ENCODE data around the gene RFC5. TPM values are rescaled to one million over a fixed set of nuclear protein-coding genes. Genes with fewer than 3 reads are reported as not detected.

The RFC5 gene
- total and polyA plus RNA-seq, 2 of the 8 experiments (the other 6 are each of a cell fraction or from before 2014, with no cell fraction given) = 34.4 to 40.6 TPM

GRCh38 chr12:118033902-118034301 lies 17.4 kb downstream of the RFC5 start:
- no peak overlapping the region for H3K14ac ChIP-seq (ENCODE audit: insufficient read length)
- H3K23me2 ChIP-seq (ENCODE audit: low read depth, low read length) = no peaks in the 10 kb centered on the region
- WGBS, 2 experiments (ENCODE audit: extremely low coverage in 1 of 2, insufficient coverage in 1 of 2, insufficient read length in 1 of 2, insufficient replicate concordance in 2 of 2, low coverage in 1 of 2, low lambda C conversion rate in 2 of 2, missing lambda C conversion rate in 1 of 2) = 88% methylated on average over 5 of the region's 5 CpGs; no CpG with 5 or more reads in 1 of the 2 experiments
- POLR2A ChIA-PET (ENCODE audit: partially characterized antibody) = interaction anchor here (1.2 to 12.8 kb wide), 4 partner anchors 14 to 161 kb away, joined by 3 to 113 read pairs (median 24); partner anchors contain the start of gene RFC5
- FAIRE-seq = no peak
- H2AFZ ChIP-seq (ENCODE audit: low read length) = no peak overlapping the region
- no peak overlapping the region for H3K18ac ChIP-seq (ENCODE audit: extremely low read depth, low read length)
- H2BK15ac ChIP-seq (ENCODE audit: low read length) = no peak overlapping the region
- H4K5ac ChIP-seq (ENCODE audit: insufficient read length, low read depth, low read length) = no peak overlapping the region
- H2BK20ac ChIP-seq (ENCODE audit: low read length) = no peak overlapping the region
- no peak overlapping the region for H3K4me3 ChIP-seq (ENCODE audit: extremely low read depth in 1 of 4, insufficient read depth in 2 of 4, low read depth in 3 of 4, low read length in 4 of 4)
- no peaks in the 10 kb centered on the region for H3K79me2 ChIP-seq (ENCODE audit: control insufficient read depth in 1 of 2, insufficient read depth in 2 of 2, low read length in 2 of 2)
- DNase-seq (ENCODE audit: low read depth in 1 of 2, low spot score in 2 of 2) = no peak
- CTCF ChIA-PET (ENCODE audit: partially characterized antibody) = interaction anchor here (0.6 to 4.3 kb wide), 16 partner anchors 10 to 1534 kb away, joined by 3 to 22 read pairs (median 4); no protein-coding TSS in a partner anchor
- peaks cover 32 to 83% (median 60%) of the 10 kb centered on the region in 4 experiments for H3K36me3 ChIP-seq (ENCODE audit: control insufficient read depth in 2 of 4, insufficient read depth in 4 of 4, low read length in 3 of 4)
- H2BK12ac ChIP-seq (ENCODE audit: low read depth, low read length) = no peak overlapping the region
- H4K91ac ChIP-seq (replicated peaks; ENCODE audit: insufficient read length, low read length) = no peak overlapping the region
- H4K20me1 ChIP-seq (replicated peaks in 1 of 2; ENCODE audit: control insufficient read depth in 1 of 2, insufficient read depth in 2 of 2, low read length in 2 of 2) = peaks cover 0 to 5% of the 10 kb centered on the region in 2 experiments
- no peak overlapping the region for H3K4me2 ChIP-seq (ENCODE audit: insufficient read depth in 1 of 2, low read depth in 2 of 2, low read length in 2 of 2)
- no peak overlapping the region for H4K8ac ChIP-seq (ENCODE audit: extremely low read depth, insufficient read depth, low read length)
- H3K27me3 ChIP-seq (replicated peaks in 1 of 4; ENCODE audit: control insufficient read depth in 3 of 4, extremely low read depth in 1 of 4, insufficient read depth in 3 of 4, low read length in 3 of 4) = no peaks in the 10 kb centered on the region
- H2BK120ac ChIP-seq (replicated peaks; ENCODE audit: low read depth, low read length) = no peak overlapping the region
- H3K23ac ChIP-seq (ENCODE audit: insufficient read length) = no peak overlapping the region
- no peak overlapping the region for H3K56ac ChIP-seq (replicated peaks; ENCODE audit: insufficient read length, low read depth, low read length)
- H3K9me3 ChIP-seq (ENCODE audit: insufficient read depth in 2 of 2, low read depth in 1 of 2, low read length in 1 of 2) = no peaks in the 10 kb centered on the region
- no peak overlapping the region for H2AK5ac ChIP-seq (ENCODE audit: low read depth, low read length)
- H3K4me1 ChIP-seq (replicated peaks in 1 of 4; ENCODE audit: control insufficient read depth in 3 of 4, insufficient read depth in 4 of 4, low read length in 3 of 4) = no peaks in the 10 kb centered on the region; a peak in 1 of 7 replicates
- H3K27ac ChIP-seq (ENCODE audit: low read depth, low read length) = no peak overlapping the region
- no peak overlapping the region for H2BK5ac ChIP-seq (ENCODE audit: low read depth, low read length)
- H3K9ac ChIP-seq (replicated peaks in 1 of 4; ENCODE audit: extremely low read depth in 1 of 4, low read depth in 3 of 4, low read length in 3 of 4) = no peak overlapping the region
- H3K4ac ChIP-seq (replicated peaks; ENCODE audit: insufficient read length, low read depth, low read length) = no peak overlapping the region
- no peaks in the 10 kb centered on the region; the same call in 1 of the 2 replicates for H3K79me1 ChIP-seq (ENCODE audit: low read depth, low read length)
- no peak for TF ChIP-seq TEAD4 (IDR thresholded peaks at IDR 0.05; ENCODE audit: low read depth, low read length)
- TF ChIP-seq SIN3A (conservative IDR thresholded peaks at IDR 0.05 in 1 of 2, IDR thresholded peaks at IDR 0.05 in 1 of 2; ENCODE audit: low read depth in 1 of 2, low read length in 2 of 2) = no peak
- TF ChIP-seq TAF1 (IDR thresholded peaks at IDR 0.05; ENCODE audit: low read depth, low read length) = no peak
- no peak for TF ChIP-seq CBX5 (IDR thresholded peaks at IDR 0.05; ENCODE audit: low read depth, low read length)
- TF ChIP-seq RNF2 (IDR thresholded peaks at IDR 0.05; ENCODE audit: borderline replicate concordance, low read depth, low read length, missing control alignments, poor library complexity, severe bottlenecking) = no peak
- no peak for TF ChIP-seq KDM5A (IDR thresholded peaks at IDR 0.05; ENCODE audit: low read length)
- TF ChIP-seq POU5F1 (IDR thresholded peaks at IDR 0.05; ENCODE audit: low read depth, low read length) = no peak
- TF ChIP-seq GTF2F1 (IDR thresholded peaks at IDR 0.05; ENCODE audit: borderline replicate concordance, low read depth, low read length) = no peak
- TF ChIP-seq BRCA1 (IDR thresholded peaks at IDR 0.05; ENCODE audit: low read depth, low read length) = no peak
- TF ChIP-seq SIX5 (IDR thresholded peaks at IDR 0.05; ENCODE audit: low read depth, low read length) = no peak
- TF ChIP-seq BCL11A (IDR thresholded peaks at IDR 0.05; ENCODE audit: low read depth in 2 of 2, low read length in 2 of 2) = no peak
